Stimulated activated CD8-positive, alpha-beta memory T cell treated with anti-CD3 and anti-CD28 coated beads, Interleukin-15, amount 100 ng/mL, for 1 hour (primary cell): Measurements from ENCODE around the gene KANTR.

Experiments used
- DNase-seq: peaks from one replicate; pipeline ENCODE4 v3.0.0-alpha.2; 2020; ENCODE audit warnings: low read depth

Gene KANTR

DNA sequence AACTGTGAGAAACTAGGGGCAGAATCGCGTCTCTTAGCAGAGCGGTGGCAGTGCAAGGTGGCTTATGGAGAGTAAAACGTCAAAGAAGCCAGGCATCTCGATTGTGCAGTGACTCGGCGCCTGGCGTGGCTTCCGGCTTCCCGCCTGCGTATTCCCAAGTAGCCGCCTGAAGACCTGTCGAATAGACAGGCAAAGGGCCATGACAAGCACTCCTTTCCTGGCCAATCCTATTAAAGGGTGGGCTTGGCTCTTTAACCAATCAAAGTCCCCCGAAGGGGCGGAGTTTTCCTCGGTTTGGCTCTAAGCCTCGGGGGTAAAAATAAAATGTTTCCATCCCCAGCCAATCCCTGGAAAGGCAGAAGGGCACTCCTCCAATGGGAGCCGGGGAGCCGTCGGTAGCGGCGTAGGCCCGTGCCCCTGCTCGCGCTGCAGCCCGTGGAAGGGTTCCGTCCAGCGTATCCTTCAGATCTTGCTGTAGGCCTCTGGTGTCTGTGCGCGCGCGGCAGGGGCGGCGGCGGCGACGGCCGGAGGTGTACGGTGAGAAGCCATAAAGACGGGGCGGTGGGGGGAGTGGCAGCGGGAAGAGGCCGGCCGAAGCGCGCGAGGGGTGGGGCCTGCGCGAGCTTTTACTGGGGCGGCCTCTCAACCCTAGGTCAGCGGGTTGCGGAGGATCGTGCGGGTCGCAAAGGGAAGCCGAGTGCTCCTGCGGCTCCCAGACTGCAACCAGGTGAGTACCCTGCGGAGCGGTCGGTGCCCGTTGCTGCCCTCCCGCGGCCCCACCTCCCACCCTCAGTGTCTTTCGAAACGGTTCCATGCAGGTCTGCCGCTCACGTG lies at the start of gene KANTR:
Gene KANTR (plus strand): TSS at position 395 of the 834 bp plus-strand sequence. CDS start 30,131 bp downstream, outside the sequence.
- peak; percentile 59 for DNase-seq

DNA sequence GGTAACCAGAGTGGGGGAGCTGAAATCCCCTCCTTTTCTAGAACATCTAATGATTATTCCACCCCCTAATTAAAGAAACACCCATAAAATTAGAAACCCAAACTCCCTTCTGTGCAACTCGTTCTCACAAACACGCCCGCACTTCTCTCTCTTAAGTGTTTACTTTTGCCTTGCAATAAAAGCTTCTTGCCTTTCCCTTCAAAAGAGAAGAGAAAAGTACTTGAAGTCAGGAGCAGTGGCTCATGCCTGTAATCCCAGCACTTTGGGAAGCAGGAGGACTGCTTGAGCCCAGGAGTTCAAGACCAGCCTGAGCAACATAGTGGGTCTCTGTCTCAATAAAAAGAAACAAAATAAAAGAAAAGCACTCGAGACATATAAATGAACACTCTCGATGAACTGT lies 48.9 kb upstream of the KANTR start:
- no peak for DNase-seq

DNA sequence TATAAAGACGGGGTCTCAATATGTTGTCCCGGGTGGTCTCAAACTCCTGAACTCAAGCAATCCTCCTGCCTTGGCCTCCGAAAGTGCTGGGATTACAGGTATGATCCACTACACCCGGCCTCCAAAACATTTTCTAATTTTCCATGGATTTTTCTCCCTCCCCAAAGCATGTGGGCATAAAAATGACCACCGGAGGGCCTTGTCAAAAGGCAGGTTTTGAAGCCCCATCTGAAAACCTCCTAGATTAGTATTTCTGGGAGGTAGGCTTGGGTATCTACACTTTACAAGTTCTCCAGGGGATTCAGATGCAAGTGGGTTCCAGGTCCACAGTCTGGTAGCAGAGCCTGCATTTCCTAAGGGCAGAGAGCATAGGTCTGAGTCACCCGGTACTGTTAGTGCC lies 46.7 kb upstream of the KANTR start:
- no peak for DNase-seq

DNA sequence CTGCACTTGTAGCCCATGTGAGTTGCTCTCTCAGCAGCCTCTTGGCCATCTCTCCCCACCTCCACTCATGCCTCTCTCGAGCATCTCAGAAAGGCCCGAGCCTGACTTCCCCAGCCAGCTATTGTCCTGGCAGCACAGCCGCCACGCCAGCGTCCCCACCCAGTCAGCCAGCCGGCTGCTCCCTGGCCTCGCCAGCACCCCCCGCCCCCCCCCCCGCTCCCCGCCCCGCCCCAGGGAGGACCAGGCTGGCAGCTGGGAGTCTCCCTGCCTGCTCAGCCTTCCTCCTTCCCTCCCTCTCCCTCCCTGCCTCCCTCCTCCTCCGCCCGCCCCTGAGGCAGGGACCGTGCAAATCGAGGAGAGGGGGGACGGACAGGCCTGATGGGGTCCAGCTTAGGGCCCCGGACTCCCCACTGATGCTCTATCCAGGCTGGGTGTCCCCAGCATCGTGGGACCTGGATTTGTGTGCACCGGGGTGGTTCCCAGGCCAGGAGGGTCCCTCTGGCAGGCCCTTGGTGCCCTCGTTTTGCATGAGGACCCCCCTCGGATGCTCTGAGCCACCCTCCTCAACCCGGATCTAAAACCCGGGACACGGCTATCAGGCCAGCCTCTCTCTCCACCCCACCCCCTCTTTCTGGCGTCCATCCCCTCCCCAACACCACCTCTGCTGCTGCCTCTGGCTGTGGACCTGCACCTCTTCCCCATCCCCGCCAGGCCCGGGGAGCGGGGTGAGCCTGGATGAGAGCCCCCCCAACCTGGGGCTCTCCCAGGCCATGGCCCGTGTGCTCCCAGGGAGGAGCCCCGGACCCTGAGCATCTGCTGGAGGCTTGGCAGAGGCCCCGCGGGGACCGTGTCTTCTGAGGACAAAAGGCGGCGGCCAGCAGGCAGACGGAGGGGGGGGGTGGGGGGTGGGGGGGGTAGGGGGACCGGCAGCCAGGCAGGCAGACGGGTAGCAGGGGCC lies 45.5 kb upstream of the KANTR start, which contains the start of gene GPR173:
Gene GPR173 (plus strand): TSS at position 621 of the 958 bp plus-strand sequence. CDS start 27,833 bp downstream, outside the sequence.
- no peak for DNase-seq

DNA sequence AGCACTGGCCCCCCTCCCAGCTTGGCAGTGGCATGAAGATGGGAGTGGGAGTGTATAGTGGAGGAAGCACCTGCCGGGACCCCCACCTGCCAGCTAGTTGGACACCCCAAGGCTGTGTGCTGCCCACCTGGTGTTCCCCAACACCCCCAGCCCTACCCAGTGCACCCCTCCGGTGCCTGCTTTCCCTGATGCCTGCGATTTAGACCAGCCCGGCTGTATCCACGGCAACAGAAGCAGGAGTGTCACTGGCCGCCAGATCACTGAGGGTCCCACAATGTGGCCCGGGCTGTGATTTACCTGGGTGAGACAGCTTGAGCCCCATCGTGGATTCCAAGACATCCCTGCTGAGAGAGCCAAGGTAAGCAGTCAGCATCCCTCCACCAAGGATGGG lies 44.8 kb upstream of the KANTR start:
- no peak for DNase-seq

GRCh38 chrX:53050841-53051240 lies 43.1 kb upstream of the KANTR start:
- no peak for DNase-seq

- DNase-seq: no peak
Measured at GRCh38 chrX:53055244-53055849, 38.6 kb upstream of the KANTR start.

DNA sequence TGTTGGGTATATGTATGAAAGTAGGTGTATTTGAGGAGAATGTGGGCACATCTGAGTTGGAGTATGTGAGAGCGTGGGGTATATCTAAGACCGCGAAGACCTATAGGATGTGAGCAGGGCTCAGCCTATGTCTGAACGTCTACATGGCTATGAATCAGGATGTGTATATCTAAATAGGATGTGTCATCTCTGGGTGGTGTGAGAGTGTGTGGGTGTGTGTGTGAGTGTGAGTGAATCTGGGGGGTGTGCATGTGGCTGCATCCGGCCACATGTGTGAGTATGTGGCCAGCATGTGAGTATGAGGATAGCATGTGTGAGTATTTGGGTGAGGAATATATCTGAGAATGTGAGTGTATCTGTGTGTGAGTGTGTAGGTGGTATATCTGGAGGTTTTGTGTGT lies 37.6 kb upstream of the KANTR start:
- DNase-seq: no peak

- DNase-seq: no peak
Measured at GRCh38 chrX:53065104-53065503, 28.8 kb upstream of the KANTR start.

DNA sequence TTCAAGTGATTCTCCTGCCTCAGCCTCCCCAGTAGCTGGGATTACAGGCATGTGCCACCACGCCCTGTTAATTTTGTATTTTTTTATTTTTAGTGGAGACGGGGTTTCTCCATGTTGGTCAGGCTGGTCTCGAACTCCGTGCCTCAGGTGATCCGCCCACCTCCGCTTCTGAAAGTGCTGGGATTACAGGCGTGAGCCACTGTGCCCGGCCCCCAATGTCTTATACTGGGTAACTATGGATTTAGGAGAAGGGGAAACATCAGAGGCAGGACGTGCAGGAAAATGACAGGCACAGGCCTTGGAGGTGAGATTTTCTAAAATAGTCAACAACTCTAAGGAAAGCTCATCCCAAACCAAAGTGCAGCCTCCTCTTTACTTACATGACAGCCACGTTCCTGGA lies 22.9 kb upstream of the KANTR start:
- no peak for DNase-seq

GRCh38 chrX:53071604-53072417 lies 22.1 kb upstream of the KANTR start:
- DNase-seq: no peak

- no peak for DNase-seq
Measured at GRCh38 chrX:53072418-53073114, 21.4 kb upstream of the KANTR start.

GRCh38 chrX:53073115-53073586 lies 20.8 kb upstream of the KANTR start:
- DNase-seq: no peak

DNA sequence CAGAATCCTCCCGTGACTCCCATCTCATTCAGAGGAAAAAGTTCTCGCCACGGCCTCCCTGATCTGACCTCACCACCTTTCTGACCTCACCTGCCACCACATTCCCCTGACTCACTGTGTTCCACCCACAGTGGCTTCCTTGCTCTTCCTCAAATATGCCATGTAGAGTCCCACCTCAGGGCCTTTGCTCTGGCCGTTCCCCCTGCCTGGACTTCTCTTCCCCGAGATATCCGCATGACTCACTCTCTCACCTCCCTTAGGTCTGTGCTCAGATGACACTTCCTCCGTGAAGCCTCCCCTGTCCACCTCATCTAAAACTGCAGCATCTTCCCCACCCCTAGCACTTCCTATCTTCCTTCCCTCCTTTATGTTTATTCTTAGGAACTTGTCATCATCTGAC lies 18.9 kb upstream of the KANTR start:
- no peak for DNase-seq

- DNase-seq: no peak
Measured at GRCh38 chrX:53076671-53077070, 17.3 kb upstream of the KANTR start.

GRCh38 chrX:53077207-53078197 lies 16.4 kb upstream of the KANTR start:
- DNase-seq: no peak

DNA sequence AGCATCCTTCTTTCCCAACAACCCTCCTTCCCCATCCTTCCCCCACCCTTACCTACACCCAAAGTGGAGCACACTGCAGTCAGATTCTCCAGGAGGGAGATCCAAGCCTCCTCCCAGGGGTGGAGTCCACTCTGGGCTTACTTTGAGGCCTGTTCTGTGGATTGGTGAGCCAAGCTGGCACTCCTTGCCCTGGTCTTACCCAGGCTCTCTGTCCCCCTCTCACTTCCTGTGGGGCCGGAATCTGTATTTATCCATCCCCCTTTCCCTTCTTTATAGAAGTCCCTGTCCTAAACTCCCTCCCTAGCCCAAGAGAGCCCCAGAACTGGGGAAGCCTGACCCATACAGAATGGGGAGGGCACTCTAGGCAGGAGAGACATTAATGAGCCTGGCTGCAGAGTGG lies 15.0 kb upstream of the KANTR start:
- no peak for DNase-seq

- DNase-seq: no peak
Measured at GRCh38 chrX:53080628-53081580, 13.0 kb upstream of the KANTR start.
